ENCODE measurements around the gene LRRN2. TPM values are rescaled to one million over a fixed set of nuclear protein-coding genes. Genes with fewer than 3 reads are reported as not detected.

Gene LRRN2
- polyA plus RNA-seq, 4 donors: 3.0 to 3.1 TPM; not detected in 2

- Histone ChIP-seq H3K4me1 (ENCODE audit: control insufficient read depth in 3 of 3, insufficient read depth in 2 of 3, low read depth in 1 of 3, low read length in 2 of 3) (peaks cover 0 to 16% (median 0%) of the 10 kb centered on the region in 3 donors), H3K27me3 (ENCODE audit: control insufficient read depth in 3 of 3, insufficient read depth in 3 of 3, low read length in 3 of 3) (peaks cover 0 to 23% (median 0%) of the 10 kb centered on the region in 3 donors), H3K9me3 (ENCODE audit: control insufficient read depth in 2 of 2, insufficient read depth in 1 of 2, low read depth in 1 of 2, low read length in 1 of 2) (no peaks in the 10 kb centered on the region), H3K4me3 (ENCODE audit: low read depth in 1 of 3, low read length in 3 of 3) (no peak overlapping the region), H3K36me3 (ENCODE audit: control insufficient read depth in 3 of 3, insufficient read depth in 2 of 3, low read depth in 1 of 3, low read length in 3 of 3) (no peaks in the 10 kb centered on the region), H3K27ac (ENCODE audit: low read depth in 1 of 3, low read length in 2 of 3) (no peak overlapping the region)
- FAIRE-seq (no peak), DNase-seq (no peak)
- 67 to 80% (median 73%) methylated on average over 11 of the region's 11 CpGs for WGBS, 3 donors
Measured at GRCh38 chr1:204709960-204710912, 24.7 kb upstream of the LRRN2 start.

GRCh38 chr1:204709021-204709420, 23.5 kb upstream of the LRRN2 start:
- 70 to 83% (median 71%) methylated on average over 3 of the region's 3 CpGs for WGBS, 3 donors
- DNase-seq: no peak

GRCh38 chr1:204706838-204707509, 21.4 kb upstream of the LRRN2 start:
- Histone ChIP-seq H3K9me3 (ENCODE audit: control insufficient read depth in 2 of 2, insufficient read depth in 1 of 2, low read depth in 1 of 2, low read length in 1 of 2) (no peaks in the 10 kb centered on the region), H3K36me3 (ENCODE audit: control insufficient read depth in 3 of 3, insufficient read depth in 2 of 3, low read depth in 1 of 3, low read length in 3 of 3) (no peaks in the 10 kb centered on the region), H3K4me3 (ENCODE audit: low read depth in 1 of 3, low read length in 3 of 3) (no peak overlapping the region), H3K27ac (ENCODE audit: low read depth in 1 of 3, low read length in 2 of 3) (no peak overlapping the region), H3K4me1 (ENCODE audit: control insufficient read depth in 3 of 3, insufficient read depth in 2 of 3, low read depth in 1 of 3, low read length in 2 of 3) (peaks cover 0 to 8% (median 0%) of the 10 kb centered on the region in 3 donors), H3K27me3 (ENCODE audit: control insufficient read depth in 3 of 3, insufficient read depth in 3 of 3, low read length in 3 of 3) (peaks cover 0 to 16% (median 0%) of the 10 kb centered on the region in 3 donors)
- 63 to 77% (median 63%) methylated on average over 11 of the region's 11 CpGs for WGBS, 3 donors
- DNase-seq (no peak), FAIRE-seq (no peak)

More at GRCh38 chr1:204709021-204709420, 23.5 kb upstream of the LRRN2 start:
- no peak for FAIRE-seq
- H3K4me3 ChIP-seq (ENCODE audit: low read depth in 1 of 3, low read length in 3 of 3): no peak overlapping the region
- peaks cover 0 to 16% (median 0%) of the 10 kb centered on the region in 3 donors for H3K4me1 ChIP-seq (ENCODE audit: control insufficient read depth in 3 of 3, insufficient read depth in 2 of 3, low read depth in 1 of 3, low read length in 2 of 3)
- H3K27ac ChIP-seq (ENCODE audit: low read depth in 1 of 3, low read length in 2 of 3): no peak overlapping the region
- no peaks in the 10 kb centered on the region for H3K36me3 ChIP-seq (ENCODE audit: control insufficient read depth in 3 of 3, insufficient read depth in 2 of 3, low read depth in 1 of 3, low read length in 3 of 3)
- no peaks in the 10 kb centered on the region for H3K9me3 ChIP-seq (ENCODE audit: control insufficient read depth in 2 of 2, insufficient read depth in 1 of 2, low read depth in 1 of 2, low read length in 1 of 2)
- peaks cover 0 to 23% (median 0%) of the 10 kb centered on the region in 3 donors for H3K27me3 ChIP-seq (ENCODE audit: control insufficient read depth in 3 of 3, insufficient read depth in 3 of 3, low read length in 3 of 3)

- Histone ChIP-seq H3K27me3 (ENCODE audit: control insufficient read depth in 3 of 3, insufficient read depth in 3 of 3, low read length in 3 of 3) (peaks cover 0 to 11% (median 0%) of the 10 kb centered on the region in 3 donors), H3K4me3 (ENCODE audit: low read depth in 1 of 3, low read length in 3 of 3) (no peak overlapping the region), H3K36me3 (ENCODE audit: control insufficient read depth in 3 of 3, insufficient read depth in 2 of 3, low read depth in 1 of 3, low read length in 3 of 3) (no peaks in the 10 kb centered on the region), H3K9me3 (ENCODE audit: control insufficient read depth in 2 of 2, insufficient read depth in 1 of 2, low read depth in 1 of 2, low read length in 1 of 2) (no peaks in the 10 kb centered on the region), H3K4me1 (ENCODE audit: control insufficient read depth in 3 of 3, insufficient read depth in 2 of 3, low read depth in 1 of 3, low read length in 2 of 3) (peaks cover 0 to under 1% (median 0%) of the 10 kb centered on the region in 3 donors), H3K27ac (ENCODE audit: low read depth in 1 of 3, low read length in 2 of 3) (no peak overlapping the region)
- no peak for FAIRE-seq
- 45 to 57% (median 47%) methylated on average over 11 of the region's 11 CpGs for WGBS, 3 donors
- no peak for DNase-seq
Measured at GRCh38 chr1:204705888-204706837, 20.6 kb upstream of the LRRN2 start.

- Histone ChIP-seq H3K27me3 (ENCODE audit: control insufficient read depth in 3 of 3, insufficient read depth in 3 of 3, low read length in 3 of 3) (peaks cover 0 to 4% (median 0%) of the 10 kb centered on the region in 3 donors), H3K4me3 (ENCODE audit: low read depth in 1 of 3, low read length in 3 of 3) (no peak overlapping the region), H3K27ac (ENCODE audit: low read depth in 1 of 3, low read length in 2 of 3) (no peak overlapping the region), H3K36me3 (ENCODE audit: control insufficient read depth in 3 of 3, insufficient read depth in 2 of 3, low read depth in 1 of 3, low read length in 3 of 3) (no peaks in the 10 kb centered on the region), H3K9me3 (ENCODE audit: control insufficient read depth in 2 of 2, insufficient read depth in 1 of 2, low read depth in 1 of 2, low read length in 1 of 2) (no peaks in the 10 kb centered on the region), H3K4me1 (ENCODE audit: control insufficient read depth in 3 of 3, insufficient read depth in 2 of 3, low read depth in 1 of 3, low read length in 2 of 3) (no peaks in the 10 kb centered on the region)
- FAIRE-seq (no peak), DNase-seq (no peak)
- 82 to 91% (median 89%) methylated on average over 5 of the region's 5 CpGs for WGBS, 3 donors
Measured at GRCh38 chr1:204705493-204705811, 19.9 kb upstream of the LRRN2 start.

GRCh38 chr1:204704794-204705492, 19.4 kb upstream of the LRRN2 start:
- Histone ChIP-seq H3K36me3 (ENCODE audit: control insufficient read depth in 3 of 3, insufficient read depth in 2 of 3, low read depth in 1 of 3, low read length in 3 of 3) (no peaks in the 10 kb centered on the region), H3K27me3 (ENCODE audit: control insufficient read depth in 3 of 3, insufficient read depth in 3 of 3, low read length in 3 of 3) (peaks cover 0 to 3% (median 0%) of the 10 kb centered on the region in 3 donors), H3K9me3 (ENCODE audit: control insufficient read depth in 2 of 2, insufficient read depth in 1 of 2, low read depth in 1 of 2, low read length in 1 of 2) (no peaks in the 10 kb centered on the region), H3K4me3 (ENCODE audit: low read depth in 1 of 3, low read length in 3 of 3) (no peak overlapping the region), H3K4me1 (ENCODE audit: control insufficient read depth in 3 of 3, insufficient read depth in 2 of 3, low read depth in 1 of 3, low read length in 2 of 3) (no peaks in the 10 kb centered on the region), H3K27ac (ENCODE audit: low read depth in 1 of 3, low read length in 2 of 3) (no peak overlapping the region)
- DNase-seq: no peak
- FAIRE-seq: no peak
- 84 to 93% (median 90%) methylated on average over 4 of the region's 4 CpGs for WGBS, 3 donors

- Histone ChIP-seq H3K9me3 (ENCODE audit: control insufficient read depth in 2 of 2, insufficient read depth in 1 of 2, low read depth in 1 of 2, low read length in 1 of 2) (no peaks in the 10 kb centered on the region), H3K4me1 (ENCODE audit: control insufficient read depth in 3 of 3, insufficient read depth in 2 of 3, low read depth in 1 of 3, low read length in 2 of 3) (no peaks in the 10 kb centered on the region), H3K27me3 (ENCODE audit: control insufficient read depth in 3 of 3, insufficient read depth in 3 of 3, low read length in 3 of 3) (peaks cover 0 to 3% (median 0%) of the 10 kb centered on the region in 3 donors), H3K27ac (ENCODE audit: low read depth in 1 of 3, low read length in 2 of 3) (no peak overlapping the region), H3K36me3 (ENCODE audit: control insufficient read depth in 3 of 3, insufficient read depth in 2 of 3, low read depth in 1 of 3, low read length in 3 of 3) (no peaks in the 10 kb centered on the region), H3K4me3 (ENCODE audit: low read depth in 1 of 3, low read length in 3 of 3) (no peak overlapping the region)
- no peak for FAIRE-seq
- DNase-seq: no peak
- WGBS, 3 donors: 73 to 87% (median 73%) methylated on average over 16 of the region's 16 CpGs
Measured at GRCh38 chr1:204703826-204704612, 18.5 kb upstream of the LRRN2 start.
